Ovary (tissue), 3 donors: ENCODE results near the gene SH3PXD2A.

Experiments used
- EP300 ChIP-seq: sonication (generic); formaldehyde crosslinking; IDR thresholded peaks from one replicate; pipeline ENCODE4 v1.6.1; 2017; ENCODE audit warnings: antibody characterized with exemption
- POLR2A ChIP-seq: fragments of 450-650 bp; IDR thresholded peaks from one replicate; pipeline ENCODE4 v1.6.1; 2017; ENCODE audit warnings: antibody characterized with exemption, mild to moderate bottlenecking, moderate library complexity
- TF ChIP-seq, protein P1 (sequence below), 3 donors: fragments of 450-650 bp in 2 of 3; fragments of 200-600 bp in 1 of 3; IDR thresholded peaks; one replicate each; pipeline versions ENCODE4 v1.5.1 to v1.8.0; 2016 to 2022; ENCODE audit warnings: antibody characterized with exemption in 3 of 3, mild to moderate bottlenecking in 1 of 3
- donor health status: DM: no; HTN: no; CAD: no.

DNA sequence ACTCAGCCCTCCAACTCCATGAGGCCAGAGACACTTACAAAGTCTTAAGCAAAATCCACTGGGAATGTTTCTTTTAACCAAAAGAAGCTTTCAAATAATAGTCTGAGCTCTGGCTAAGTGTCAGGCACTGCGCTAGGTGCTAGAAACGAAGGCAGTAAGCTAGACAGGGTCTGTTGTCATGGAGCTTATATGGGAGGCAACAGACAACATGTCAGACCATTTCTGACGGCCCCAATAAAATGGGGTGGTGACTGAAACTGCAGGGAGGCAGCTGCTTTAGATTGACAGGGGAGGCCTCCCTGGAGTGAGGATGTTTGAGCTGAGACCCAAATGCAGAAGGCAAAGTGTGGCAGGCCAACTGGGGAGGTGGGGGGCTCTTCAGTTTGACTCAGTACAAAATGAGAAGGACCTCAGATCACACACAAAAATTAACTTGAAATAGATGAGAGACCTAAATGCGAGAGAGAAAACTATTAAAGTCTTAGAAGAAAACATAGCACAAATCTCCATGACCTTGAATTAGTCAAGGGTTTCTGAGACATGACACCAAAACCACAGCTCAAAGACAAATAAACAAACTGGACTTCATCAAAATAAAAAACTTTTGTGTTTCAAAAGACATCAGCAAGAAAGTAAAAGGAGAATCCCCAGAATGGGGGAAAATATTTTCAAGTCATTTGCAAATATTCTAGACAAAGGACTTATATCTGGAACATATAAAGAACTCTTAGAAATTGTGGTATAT is 40.6 kb downstream of the SH3PXD2A start:
- TF ChIP-seq, protein P1, sequence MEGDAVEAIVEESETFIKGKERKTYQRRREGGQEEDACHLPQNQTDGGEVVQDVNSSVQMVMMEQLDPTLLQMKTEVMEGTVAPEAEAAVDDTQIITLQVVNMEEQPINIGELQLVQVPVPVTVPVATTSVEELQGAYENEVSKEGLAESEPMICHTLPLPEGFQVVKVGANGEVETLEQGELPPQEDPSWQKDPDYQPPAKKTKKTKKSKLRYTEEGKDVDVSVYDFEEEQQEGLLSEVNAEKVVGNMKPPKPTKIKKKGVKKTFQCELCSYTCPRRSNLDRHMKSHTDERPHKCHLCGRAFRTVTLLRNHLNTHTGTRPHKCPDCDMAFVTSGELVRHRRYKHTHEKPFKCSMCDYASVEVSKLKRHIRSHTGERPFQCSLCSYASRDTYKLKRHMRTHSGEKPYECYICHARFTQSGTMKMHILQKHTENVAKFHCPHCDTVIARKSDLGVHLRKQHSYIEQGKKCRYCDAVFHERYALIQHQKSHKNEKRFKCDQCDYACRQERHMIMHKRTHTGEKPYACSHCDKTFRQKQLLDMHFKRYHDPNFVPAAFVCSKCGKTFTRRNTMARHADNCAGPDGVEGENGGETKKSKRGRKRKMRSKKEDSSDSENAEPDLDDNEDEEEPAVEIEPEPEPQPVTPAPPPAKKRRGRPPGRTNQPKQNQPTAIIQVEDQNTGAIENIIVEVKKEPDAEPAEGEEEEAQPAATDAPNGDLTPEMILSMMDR (IDR thresholded peaks at IDR 0.05) = no peak
- no peak for TF ChIP-seq POLR2A
- no peak for TF ChIP-seq EP300
